WERI-Rb-1 (cell line): Measurements from ENCODE around the gene DENND1A.

ENCODE experiments used
- DNase-seq: peaks from one replicate; pipeline ENCODE4 v3.0.0-alpha.2; 2020
- H3K27ac ChIP-seq: fragments of 250-450 bp; sonication (Bioruptor Pico); 2 replicates; pipeline ENCODE4 v1.5.1; 2020; ENCODE audit warnings: mild to moderate bottlenecking, moderate library complexity
- H3K27me3 ChIP-seq: fragments of 250-450 bp; sonication (Bioruptor Pico); 2 replicates; pipeline ENCODE4 v1.5.1; 2021; ENCODE audit warnings: mild to moderate bottlenecking, low read depth, moderate library complexity; ENCODE audit not compliant: insufficient read depth, severe bottlenecking
- H3K36me3 ChIP-seq: fragments of 250-450 bp; sonication (Bioruptor Pico); 2 replicates; pipeline ENCODE4 v1.5.1; 2020; ENCODE audit warnings: mild to moderate bottlenecking, moderate library complexity
- H3K4me3 ChIP-seq: 2 replicates; pipeline ENCODE4 v1.5.1; 2011; ENCODE audit warnings: low read depth, mild to moderate bottlenecking, control low read depth, low read length
- H3K9me3 ChIP-seq: fragments of 250-450 bp; sonication (Bioruptor Pico); 2 replicates; pipeline ENCODE4 v1.5.1; 2021; ENCODE audit warnings: mild to moderate bottlenecking, moderate library complexity; ENCODE audit not compliant: severe bottlenecking
- TF ChIP-seq, protein P1 (sequence below): IDR thresholded peaks from 2 replicates; pipeline ENCODE4 v1.5.1; 2011; ENCODE audit warnings: low read depth, mild to moderate bottlenecking, control low read depth, inconsistent platforms, low read length

DENND1A gene

DNA sequence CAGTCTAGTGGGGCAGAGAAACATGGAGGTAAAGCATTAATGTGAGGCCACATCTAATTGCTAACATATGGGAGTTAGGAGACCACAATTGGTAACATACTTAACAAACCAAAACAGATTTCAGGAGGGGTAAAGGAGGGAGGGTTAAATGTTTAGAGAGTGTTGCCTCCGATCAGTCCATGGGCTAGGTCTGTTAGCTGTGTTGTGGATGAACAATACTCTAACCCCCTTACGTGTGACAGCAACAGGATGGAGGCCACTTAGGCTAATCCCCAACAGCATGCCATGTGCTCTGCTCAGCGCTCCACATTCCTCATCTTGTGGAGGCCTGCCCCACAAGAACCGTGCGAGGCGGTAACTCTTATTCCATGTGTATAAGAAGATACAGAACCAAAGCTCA is 406.9 kb downstream of the DENND1A start:
- no peaks in the 10 kb centered on the region for H3K9me3 ChIP-seq

DNA sequence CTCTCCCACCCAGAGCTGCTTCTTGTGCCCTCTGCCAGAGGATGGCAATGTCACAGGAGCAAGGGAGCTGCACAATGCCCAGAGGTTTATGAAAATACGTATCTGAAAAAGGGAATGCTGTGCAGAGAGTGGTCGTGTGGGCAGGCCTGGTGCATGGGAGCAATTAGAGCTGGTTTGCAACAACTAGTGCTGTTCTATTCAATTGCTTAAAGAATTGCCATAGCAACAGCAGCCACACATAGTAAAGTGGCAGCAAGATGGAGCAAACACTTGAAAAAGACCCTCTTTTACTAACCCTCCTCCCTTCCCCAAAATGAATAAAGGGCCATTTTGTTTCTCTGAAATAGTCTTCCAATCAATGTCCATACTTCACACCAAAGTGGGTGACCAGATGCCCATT is 407.7 kb downstream of the DENND1A start:
- Histone ChIP-seq H3K4me3 (no peak overlapping the region), H3K27ac (no peak overlapping the region), H3K36me3 (no peaks in the 10 kb centered on the region; the same call in 1 of the 2 replicates), H3K27me3 (no peaks in the 10 kb centered on the region), H3K9me3 (no peaks in the 10 kb centered on the region)
- no peak for DNase-seq
- TF ChIP-seq, protein P1, sequence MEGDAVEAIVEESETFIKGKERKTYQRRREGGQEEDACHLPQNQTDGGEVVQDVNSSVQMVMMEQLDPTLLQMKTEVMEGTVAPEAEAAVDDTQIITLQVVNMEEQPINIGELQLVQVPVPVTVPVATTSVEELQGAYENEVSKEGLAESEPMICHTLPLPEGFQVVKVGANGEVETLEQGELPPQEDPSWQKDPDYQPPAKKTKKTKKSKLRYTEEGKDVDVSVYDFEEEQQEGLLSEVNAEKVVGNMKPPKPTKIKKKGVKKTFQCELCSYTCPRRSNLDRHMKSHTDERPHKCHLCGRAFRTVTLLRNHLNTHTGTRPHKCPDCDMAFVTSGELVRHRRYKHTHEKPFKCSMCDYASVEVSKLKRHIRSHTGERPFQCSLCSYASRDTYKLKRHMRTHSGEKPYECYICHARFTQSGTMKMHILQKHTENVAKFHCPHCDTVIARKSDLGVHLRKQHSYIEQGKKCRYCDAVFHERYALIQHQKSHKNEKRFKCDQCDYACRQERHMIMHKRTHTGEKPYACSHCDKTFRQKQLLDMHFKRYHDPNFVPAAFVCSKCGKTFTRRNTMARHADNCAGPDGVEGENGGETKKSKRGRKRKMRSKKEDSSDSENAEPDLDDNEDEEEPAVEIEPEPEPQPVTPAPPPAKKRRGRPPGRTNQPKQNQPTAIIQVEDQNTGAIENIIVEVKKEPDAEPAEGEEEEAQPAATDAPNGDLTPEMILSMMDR, result no peak

More for the DNA sequence above, 406.9 kb downstream of the DENND1A start:
- DNase-seq, result peak; percentile 37
- Histone ChIP-seq H3K4me3 (no peak overlapping the region), H3K27me3 (no peaks in the 10 kb centered on the region), H3K36me3 (no peaks in the 10 kb centered on the region; the same call in 1 of the 2 replicates), H3K27ac (no peak overlapping the region)
- TF ChIP-seq, protein P1, result no peak

DNA sequence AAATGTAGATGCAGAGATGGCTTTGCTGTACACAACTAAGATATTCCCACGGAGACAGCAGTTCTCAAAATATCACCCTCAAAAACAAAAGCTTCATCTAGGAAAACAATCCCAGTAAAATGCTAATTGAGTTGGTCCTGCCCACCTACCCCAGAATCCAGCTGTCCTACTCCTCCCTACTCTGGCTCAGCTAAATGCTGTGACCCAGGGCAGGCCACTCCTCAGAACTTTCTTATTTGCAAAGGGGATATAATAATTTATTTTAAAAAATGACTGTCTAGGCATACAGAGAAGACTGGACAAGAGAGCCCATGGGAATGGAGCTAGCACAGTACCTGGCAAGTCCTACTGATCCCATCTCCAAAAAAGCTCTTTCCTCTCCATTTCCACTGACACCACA is 411.6 kb downstream of the DENND1A start:
- no peak overlapping the region for H3K27ac ChIP-seq
- H3K27me3 ChIP-seq, result no peaks in the 10 kb centered on the region
- DNase-seq, result no peak
- no peak overlapping the region for H3K4me3 ChIP-seq
- H3K36me3 ChIP-seq, result no peaks in the 10 kb centered on the region; the same call in none of the 2 replicates
- TF ChIP-seq, protein P1, result no peak
- H3K9me3 ChIP-seq, result no peaks in the 10 kb centered on the region

- Histone ChIP-seq H3K27ac (no peak overlapping the region), H3K27me3 (no peaks in the 10 kb centered on the region), H3K36me3 (no peaks in the 10 kb centered on the region; the same call in none of the 2 replicates), H3K4me3 (no peak overlapping the region), H3K9me3 (no peaks in the 10 kb centered on the region)
- DNase-seq, result no peak
- TF ChIP-seq, protein P1, result no peak
Observed at GRCh38 chr9:123517512-123517911, 412.4 kb downstream of the DENND1A start.

DNA sequence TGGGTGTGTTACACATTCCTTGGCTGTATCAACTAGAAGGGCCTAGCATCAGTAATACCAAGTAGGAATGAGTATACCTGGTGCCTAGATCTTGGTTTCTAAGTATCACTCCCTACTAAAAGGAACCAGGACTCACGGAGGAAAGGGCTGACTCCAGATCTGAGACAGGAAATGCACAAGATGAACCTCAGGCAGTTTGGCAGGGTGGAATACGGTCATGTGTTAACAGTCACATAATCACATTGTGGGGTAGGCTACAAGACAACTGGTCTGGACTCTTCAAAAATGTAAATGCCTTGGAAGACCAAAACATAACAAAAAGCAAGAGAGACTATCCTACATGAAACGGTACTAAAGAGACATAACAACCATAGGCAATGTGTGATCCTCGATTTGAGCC is 415.2 kb downstream of the DENND1A start:
- Histone ChIP-seq H3K9me3 (no peaks in the 10 kb centered on the region), H3K36me3 (no peaks in the 10 kb centered on the region; the same call in none of the 2 replicates), H3K27ac (no peak overlapping the region), H3K27me3 (no peaks in the 10 kb centered on the region), H3K4me3 (no peak overlapping the region)
- TF ChIP-seq, protein P1, result no peak
- DNase-seq, result no peak

- Histone ChIP-seq H3K27ac (no peak overlapping the region), H3K36me3 (no peaks in the 10 kb centered on the region; the same call in none of the 2 replicates), H3K4me3 (no peak overlapping the region), H3K27me3 (no peaks in the 10 kb centered on the region), H3K9me3 (no peaks in the 10 kb centered on the region)
- no peak for DNase-seq
- TF ChIP-seq, protein P1, result no peak
Observed at GRCh38 chr9:123513554-123513953, 416.4 kb downstream of the DENND1A start.
